ENCODE data around the gene AQP2.

AQP2 gene

DNA sequence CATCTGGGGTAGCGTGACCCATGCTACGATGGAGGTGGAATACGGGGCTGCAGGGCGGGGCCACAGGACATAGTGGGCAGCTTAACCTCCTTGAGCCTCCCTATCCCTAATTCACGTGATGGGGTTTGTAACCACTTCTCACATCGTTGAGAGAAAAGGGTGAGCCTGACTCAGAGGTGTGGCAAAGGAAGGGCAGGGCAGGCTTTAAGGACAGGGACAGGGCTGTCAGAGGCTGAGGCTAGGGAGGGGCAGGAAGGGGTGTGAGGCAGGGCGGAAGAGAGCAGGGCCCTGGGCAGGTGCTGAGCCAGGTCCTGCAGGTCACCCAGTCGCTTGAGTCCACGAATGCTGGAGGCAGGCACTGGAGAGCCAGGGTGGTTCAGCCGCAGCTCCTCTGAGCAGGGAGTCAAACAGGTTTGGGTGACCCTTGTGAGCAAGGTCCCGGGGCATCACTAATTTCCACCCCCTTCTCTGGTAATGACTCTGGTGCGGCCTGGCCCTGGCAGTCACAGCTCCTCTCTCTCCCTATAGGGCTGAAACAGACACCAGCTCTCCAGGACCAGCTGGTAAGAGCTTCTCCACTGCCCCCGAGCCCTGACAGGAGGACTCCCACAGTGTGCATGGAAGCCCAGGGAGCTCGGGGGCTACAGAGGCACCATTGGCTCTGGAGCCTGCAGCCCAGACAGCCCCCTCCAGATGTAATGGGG, 7.5 kb upstream of the AQP2 start:
- DNase-seq, result no peak

DNA sequence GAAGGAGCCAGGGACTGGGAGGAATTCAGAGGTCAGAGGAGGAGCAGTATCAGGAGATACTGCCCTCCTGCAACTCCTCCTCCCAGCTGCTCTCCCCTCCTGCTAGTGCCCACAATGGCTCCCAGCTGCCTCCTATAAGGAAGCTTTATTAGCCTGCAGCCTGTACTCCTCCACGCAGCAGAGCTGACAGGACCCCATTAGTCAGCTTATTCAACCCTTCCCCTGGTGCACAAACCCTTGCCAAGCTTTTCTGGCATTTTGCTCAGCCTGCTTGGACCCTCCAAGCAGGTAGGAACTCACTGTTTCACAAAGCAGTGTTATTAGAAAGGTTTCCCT, 6.9 kb upstream of the AQP2 start:
- no peak for DNase-seq

GRCh38 chr12:49944046-49944445, 6.5 kb upstream of the AQP2 start:
- DNase-seq, result no peak

DNA sequence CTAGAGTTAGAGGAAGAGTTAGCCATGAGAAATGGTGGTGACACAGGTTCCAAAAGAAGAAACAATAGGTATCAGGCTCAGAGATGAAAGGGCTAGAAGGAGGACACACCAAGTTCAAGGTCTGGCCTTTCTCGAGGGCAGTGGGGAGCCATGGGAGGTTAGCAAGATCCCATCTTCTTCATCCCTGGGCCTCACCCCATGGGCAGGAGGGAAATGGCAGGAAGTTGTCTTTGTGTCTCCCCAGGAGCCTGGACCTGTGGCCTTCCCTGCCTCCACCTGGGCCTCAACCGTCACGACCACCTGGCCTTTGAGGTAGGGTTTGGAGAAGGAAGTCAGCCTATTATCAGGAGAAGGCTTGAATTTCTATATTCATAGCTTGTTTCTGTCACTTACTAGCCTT, 5.8 kb upstream of the AQP2 start:
- DNase-seq, result no peak

GRCh38 chr12:49945394-49946080, 5.0 kb upstream of the AQP2 start:
- DNase-seq, result peak; percentile 86

GRCh38 chr12:49946086-49946485, 4.5 kb upstream of the AQP2 start:
- no peak for DNase-seq

GRCh38 chr12:49946497-49946896, 4.0 kb upstream of the AQP2 start:
- no peak for DNase-seq

GRCh38 chr12:49947593-49948226, 2.8 kb upstream of the AQP2 start:
- no peak for DNase-seq

- DNase-seq, result peak; percentile 79
Measured at GRCh38 chr12:49948866-49949845, 1.4 kb upstream of the AQP2 start.

DNA sequence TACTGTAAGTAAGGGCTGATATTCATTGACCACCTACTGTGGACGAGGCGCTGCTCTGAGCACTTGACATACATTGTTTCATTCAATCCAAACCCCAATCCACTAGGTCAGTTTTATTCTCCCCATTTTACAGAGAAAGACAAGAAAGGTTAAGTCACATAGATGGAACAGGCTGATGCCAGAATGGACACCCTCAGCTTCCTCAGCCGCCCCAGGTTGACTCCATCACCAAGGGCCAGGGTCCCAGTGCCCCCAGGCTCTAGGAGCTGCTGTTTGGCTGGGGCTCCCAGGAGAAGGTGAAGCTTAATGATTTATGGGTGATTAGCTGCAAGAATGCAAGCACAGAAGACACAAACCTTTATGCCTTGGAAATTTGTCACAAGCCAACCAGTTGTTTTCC, 671 bp upstream of the AQP2 start:
- no peak for DNase-seq

- DNase-seq, result no peak
Measured at GRCh38 chr12:49951411-49952240, 1.1 kb downstream of the AQP2 start.

- peak; percentile 58 for DNase-seq
Measured at GRCh38 chr12:49952391-49953055, 2.0 kb downstream of the AQP2 start.

GRCh38 chr12:49953151-49953550, 2.6 kb downstream of the AQP2 start:
- no peak for DNase-seq

- no peak for DNase-seq
Measured at GRCh38 chr12:49953961-49954846, 3.7 kb downstream of the AQP2 start.

DNA sequence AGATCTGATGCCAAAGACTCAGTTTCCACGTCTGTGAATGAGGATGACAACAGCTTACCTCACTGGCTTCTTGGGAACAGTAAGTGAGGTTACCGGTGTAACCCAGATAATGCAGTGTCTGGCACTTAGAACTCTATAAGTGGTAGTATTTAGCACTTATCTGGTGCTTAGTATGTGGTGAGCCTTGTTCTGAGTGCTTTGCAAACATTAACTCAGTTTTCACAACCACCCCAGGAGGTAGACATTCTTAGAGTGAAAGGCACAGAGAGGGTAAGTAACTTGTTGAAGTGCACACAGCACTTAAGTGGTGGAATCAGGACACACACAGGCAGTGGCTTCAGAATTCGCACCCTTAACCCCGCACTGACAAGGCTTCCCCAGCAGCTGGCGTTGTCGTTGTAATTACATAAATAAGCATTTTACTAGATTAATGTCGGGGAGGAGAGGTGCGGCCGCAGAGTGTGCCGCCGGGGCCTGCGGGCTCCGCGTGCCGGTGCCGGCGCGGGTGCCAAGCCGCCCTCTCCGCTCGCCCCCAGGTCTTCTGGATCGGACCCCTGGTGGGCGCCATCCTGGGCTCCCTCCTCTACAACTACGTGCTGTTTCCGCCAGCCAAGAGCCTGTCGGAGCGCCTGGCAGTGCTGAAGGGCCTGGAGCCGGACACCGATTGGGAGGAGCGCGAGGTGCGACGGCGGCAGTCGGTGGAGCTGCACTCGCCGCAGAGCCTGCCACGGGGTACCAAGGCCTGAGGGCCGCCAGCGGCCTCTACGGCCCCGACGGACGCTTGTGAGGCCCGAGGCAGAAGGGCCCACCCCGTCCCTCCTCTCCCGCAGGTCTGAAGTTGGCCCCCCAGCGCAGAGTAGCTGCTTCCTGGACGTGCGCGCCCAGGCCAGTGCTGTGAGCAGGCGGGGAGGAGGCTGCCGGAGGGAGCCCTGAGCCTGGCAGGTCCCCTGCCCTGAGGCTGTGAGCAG, 4.6 kb downstream of the AQP2 start:
- no peak for DNase-seq

- no peak for DNase-seq
Measured at GRCh38 chr12:49955899-49956662, 5.5 kb downstream of the AQP2 start.

- DNase-seq, result no peak
Measured at GRCh38 chr12:49956663-49957569, 6.4 kb downstream of the AQP2 start.
